ENCODE results near the gene RGS3. TPM values are rescaled to one million over a fixed set of nuclear protein-coding genes. Genes with fewer than 3 reads are reported as not detected.
"Not testable (repeated sequence)": the region's sequence is repeated elsewhere in the genome, so short reads cannot be mapped to it uniquely, and the experiment has no call there.

The RGS3 gene
- total and polyA plus RNA-seq, 2 experiments from 2014 or later: 44.5 to 48.6 TPM

GRCh38 chr9:113545068-113545467, 81.5 kb downstream of the RGS3 start:
- 100% methylated on average over 2 of the region's 2 CpGs for WGBS, 2 experiments (ENCODE audit: low coverage in 1 of 2, low lambda C conversion rate in 2 of 2, missing lambda C conversion rate in 2 of 2)
- H3K9me2 ChIP-seq (ENCODE audit: insufficient read depth): no peaks in the 10 kb centered on the region
- H3K9ac ChIP-seq: no peak overlapping the region
- H3F3A ChIP-seq (ENCODE audit: insufficient read depth): no peaks in the 10 kb centered on the region
- no peaks in the 10 kb centered on the region for H4K20me1 ChIP-seq (ENCODE audit: insufficient read depth)
- H3K27me3 ChIP-seq (replicated peaks; ENCODE audit: insufficient read depth): no peaks in the 10 kb centered on the region
- no peak for DNase-seq
- no peak overlapping the region for H3K4me3 ChIP-seq
- no peaks in the 10 kb centered on the region for H3K36me3 ChIP-seq (ENCODE audit: low read depth)
- H2AFZ ChIP-seq: no peak overlapping the region
- H3K4me1 ChIP-seq (ENCODE audit: insufficient read depth): peaks cover 8% of the 10 kb centered on the region; the same call in 1 of the 2 replicates
- TF ChIP-seq EZH2phosphoT487 (IDR thresholded peaks at IDR 0.05; ENCODE audit: insufficient read depth, low read depth) (no peak), EZH2 (IDR thresholded peaks at IDR 0.05; ENCODE audit: insufficient read depth, poor library complexity, severe bottlenecking) (no peak)
- H3K9me3 ChIP-seq (ENCODE audit: low read depth): no peaks in the 10 kb centered on the region
- no peaks in the 10 kb centered on the region for H3K79me2 ChIP-seq (ENCODE audit: insufficient read depth)
- in situ Hi-C loops (cut with MboI): no loop called here
- H3K27ac ChIP-seq: no peak overlapping the region
- H3K4me2 ChIP-seq (ENCODE audit: unreplicated experiment): no peak overlapping the region

- in situ Hi-C loops (cut with MboI): no loop called here
- no peak overlapping the region for H2AFZ ChIP-seq
- no peaks in the 10 kb centered on the region for H4K20me1 ChIP-seq (ENCODE audit: insufficient read depth)
- no peak for DNase-seq
- no peaks in the 10 kb centered on the region for H3F3A ChIP-seq (ENCODE audit: insufficient read depth)
- H3K79me2 ChIP-seq (ENCODE audit: insufficient read depth): no peaks in the 10 kb centered on the region
- no peak overlapping the region for H3K27ac ChIP-seq
- H3K4me3 ChIP-seq: no peak overlapping the region
- TF ChIP-seq EZH2 (IDR thresholded peaks at IDR 0.05; ENCODE audit: insufficient read depth, poor library complexity, severe bottlenecking) (no peak), EZH2phosphoT487 (IDR thresholded peaks at IDR 0.05; ENCODE audit: insufficient read depth, low read depth) (no peak)
- no peaks in the 10 kb centered on the region for H3K9me3 ChIP-seq (ENCODE audit: low read depth)
- H3K9ac ChIP-seq: no peak overlapping the region
- no peaks in the 10 kb centered on the region for H3K36me3 ChIP-seq (ENCODE audit: low read depth)
- H3K4me2 ChIP-seq (ENCODE audit: unreplicated experiment): no peak overlapping the region
- 0 out of 2 replicates have a peak, but pooled peaks cover 8% of the 10 kb centered on the region for H3K4me1 ChIP-seq (ENCODE audit: insufficient read depth)
- 80 to 84% methylated on average over 5 of the region's 5 CpGs for WGBS, 2 experiments (ENCODE audit: low coverage in 1 of 2, low lambda C conversion rate in 2 of 2, missing lambda C conversion rate in 2 of 2)
- no peaks in the 10 kb centered on the region for H3K27me3 ChIP-seq (replicated peaks; ENCODE audit: insufficient read depth)
- H3K9me2 ChIP-seq (ENCODE audit: insufficient read depth): no peaks in the 10 kb centered on the region
Measured at GRCh38 chr9:113546566-113546965, 83.0 kb downstream of the RGS3 start.

- H2AFZ ChIP-seq: no peak overlapping the region
- H3K9me2 ChIP-seq (ENCODE audit: insufficient read depth): no peaks in the 10 kb centered on the region
- no peak overlapping the region for H3K4me3 ChIP-seq
- no peaks in the 10 kb centered on the region for H3K79me2 ChIP-seq (ENCODE audit: insufficient read depth)
- no peaks in the 10 kb centered on the region for H3K27me3 ChIP-seq (replicated peaks; ENCODE audit: insufficient read depth)
- no peak overlapping the region for H3K9ac ChIP-seq
- DNase-seq: no peak
- in situ Hi-C loops (cut with MboI): no loop called here
- 0 out of 2 replicates have a peak, but pooled peaks cover 8% of the 10 kb centered on the region for H3K4me1 ChIP-seq (ENCODE audit: insufficient read depth)
- H3K4me2 ChIP-seq (ENCODE audit: unreplicated experiment): no peak overlapping the region
- H3K27ac ChIP-seq: no peak overlapping the region
- no peaks in the 10 kb centered on the region for H4K20me1 ChIP-seq (ENCODE audit: insufficient read depth)
- WGBS, 2 experiments (ENCODE audit: low coverage in 1 of 2, low lambda C conversion rate in 2 of 2, missing lambda C conversion rate in 2 of 2): 97 to 98% methylated on average over 5 of the region's 5 CpGs
- TF ChIP-seq EZH2 (IDR thresholded peaks at IDR 0.05; ENCODE audit: insufficient read depth, poor library complexity, severe bottlenecking) (no peak), EZH2phosphoT487 (IDR thresholded peaks at IDR 0.05; ENCODE audit: insufficient read depth, low read depth) (no peak)
- H3K9me3 ChIP-seq (ENCODE audit: low read depth): no peaks in the 10 kb centered on the region
- no peaks in the 10 kb centered on the region for H3F3A ChIP-seq (ENCODE audit: insufficient read depth)
- no peaks in the 10 kb centered on the region for H3K36me3 ChIP-seq (ENCODE audit: low read depth)
Measured at GRCh38 chr9:113547501-113547900, 84.0 kb downstream of the RGS3 start.

- TF ChIP-seq EZH2phosphoT487 (IDR thresholded peaks at IDR 0.05; ENCODE audit: insufficient read depth, low read depth): no peak
- TF ChIP-seq EZH2 (IDR thresholded peaks at IDR 0.05; ENCODE audit: insufficient read depth, poor library complexity, severe bottlenecking): no peak
- H3K9ac ChIP-seq: no peak overlapping the region
- no peaks in the 10 kb centered on the region for H4K20me1 ChIP-seq (ENCODE audit: insufficient read depth)
- 0 out of 2 replicates have a peak, but pooled peaks cover 8% of the 10 kb centered on the region for H3K4me1 ChIP-seq (ENCODE audit: insufficient read depth)
- H3F3A ChIP-seq (ENCODE audit: insufficient read depth): no peaks in the 10 kb centered on the region
- H3K27me3 ChIP-seq (replicated peaks; ENCODE audit: insufficient read depth): no peaks in the 10 kb centered on the region
- H2AFZ ChIP-seq: peak overlapping the region; percentile 8; the same call in 1 of the 2 replicates
- H3K4me2 ChIP-seq (ENCODE audit: unreplicated experiment): no peak overlapping the region
- no peak overlapping the region for H3K4me3 ChIP-seq
- no peaks in the 10 kb centered on the region for H3K9me2 ChIP-seq (ENCODE audit: insufficient read depth)
- H3K27ac ChIP-seq: 0 out of 2 replicates have a peak overlapping the region, but pooled peaks have one; percentile 3
- no peaks in the 10 kb centered on the region for H3K9me3 ChIP-seq (ENCODE audit: low read depth)
- 18 to 21% methylated on average over 11 of the region's 11 CpGs for WGBS, 2 experiments (ENCODE audit: low coverage in 1 of 2, low lambda C conversion rate in 2 of 2, missing lambda C conversion rate in 2 of 2)
- peak; percentile 55 for DNase-seq
- in situ Hi-C loops (cut with MboI): no loop called here
- no peaks in the 10 kb centered on the region for H3K79me2 ChIP-seq (ENCODE audit: insufficient read depth)
- no peaks in the 10 kb centered on the region for H3K36me3 ChIP-seq (ENCODE audit: low read depth)
Measured at GRCh38 chr9:113548221-113549041, 84.9 kb downstream of the RGS3 start.

- H3K27ac ChIP-seq; H3K4me2 ChIP-seq (ENCODE audit: unreplicated experiment); H2AFZ ChIP-seq; H3K79me2 ChIP-seq (ENCODE audit: insufficient read depth); DNase-seq; H3F3A ChIP-seq (ENCODE audit: insufficient read depth); in situ Hi-C loops (cut with MboI); H3K9me2 ChIP-seq (ENCODE audit: insufficient read depth); H3K9ac ChIP-seq; H3K4me3 ChIP-seq; H4K20me1 ChIP-seq (ENCODE audit: insufficient read depth); H3K36me3 ChIP-seq (ENCODE audit: low read depth); H3K4me1 ChIP-seq (ENCODE audit: insufficient read depth); H3K27me3 ChIP-seq (replicated peaks; ENCODE audit: insufficient read depth); H3K9me3 ChIP-seq (ENCODE audit: low read depth): not testable (repeated sequence)
- WGBS, 2 experiments (ENCODE audit: low coverage in 1 of 2, low lambda C conversion rate in 2 of 2, missing lambda C conversion rate in 2 of 2): 96 to 99% methylated on average over 8 of the region's 8 CpGs
Measured at GRCh38 chr9:113549892-113550291, 86.4 kb downstream of the RGS3 start.

All from GM23248 (cell line).